MM.1S (cell line): Measurements from ENCODE around the gene SEC61A1.

Experiments used
- EZH2 ChIP-seq: fragments of 300-600 bp; sonication (generic); optimal IDR thresholded peaks from 2 replicates; pipeline ENCODE3; 2017; ENCODE audit warnings: low read depth, mild to moderate bottlenecking, antibody characterized with exemption, low read length, mixed read lengths
- EZH2phosphoT487 ChIP-seq: fragments of 300-600 bp; sonication (generic); IDR thresholded peaks from 2 replicates; pipeline ENCODE4 v1.6.1; 2018; ENCODE audit warnings: antibody characterized with exemption, low read length
- TF ChIP-seq, protein P1 (sequence below): fragments of 300-600 bp; sonication (generic); IDR thresholded peaks from 2 replicates; pipeline ENCODE4 v1.5.1; 2016; ENCODE audit warnings: antibody characterized with exemption, low read length, mixed read lengths

DNA sequence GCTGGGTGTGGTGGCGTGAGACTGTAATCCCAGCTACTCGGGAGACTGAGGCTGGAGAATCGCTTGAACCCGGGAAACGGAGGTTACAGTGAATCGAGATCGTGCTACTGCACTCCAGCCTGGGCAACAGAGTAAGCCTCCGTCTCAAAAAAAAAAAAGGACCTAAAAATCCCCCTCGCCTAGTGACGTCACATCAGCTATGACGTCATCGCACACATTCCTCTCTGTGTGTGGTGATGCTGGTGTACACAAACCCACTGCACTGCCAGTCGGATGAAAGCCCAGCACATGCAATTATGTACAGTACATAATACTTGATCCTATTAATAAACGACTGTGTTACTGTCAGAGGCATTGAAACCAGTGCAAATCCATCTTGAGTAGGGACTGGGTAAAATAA is 40.2 kb upstream of the SEC61A1 start:
- TF ChIP-seq, protein P1, sequence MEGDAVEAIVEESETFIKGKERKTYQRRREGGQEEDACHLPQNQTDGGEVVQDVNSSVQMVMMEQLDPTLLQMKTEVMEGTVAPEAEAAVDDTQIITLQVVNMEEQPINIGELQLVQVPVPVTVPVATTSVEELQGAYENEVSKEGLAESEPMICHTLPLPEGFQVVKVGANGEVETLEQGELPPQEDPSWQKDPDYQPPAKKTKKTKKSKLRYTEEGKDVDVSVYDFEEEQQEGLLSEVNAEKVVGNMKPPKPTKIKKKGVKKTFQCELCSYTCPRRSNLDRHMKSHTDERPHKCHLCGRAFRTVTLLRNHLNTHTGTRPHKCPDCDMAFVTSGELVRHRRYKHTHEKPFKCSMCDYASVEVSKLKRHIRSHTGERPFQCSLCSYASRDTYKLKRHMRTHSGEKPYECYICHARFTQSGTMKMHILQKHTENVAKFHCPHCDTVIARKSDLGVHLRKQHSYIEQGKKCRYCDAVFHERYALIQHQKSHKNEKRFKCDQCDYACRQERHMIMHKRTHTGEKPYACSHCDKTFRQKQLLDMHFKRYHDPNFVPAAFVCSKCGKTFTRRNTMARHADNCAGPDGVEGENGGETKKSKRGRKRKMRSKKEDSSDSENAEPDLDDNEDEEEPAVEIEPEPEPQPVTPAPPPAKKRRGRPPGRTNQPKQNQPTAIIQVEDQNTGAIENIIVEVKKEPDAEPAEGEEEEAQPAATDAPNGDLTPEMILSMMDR, result no peak
- TF ChIP-seq EZH2, result no peak
- no peak for TF ChIP-seq EZH2phosphoT487
